ENCODE results near the gene KDM4C. TPM values are rescaled to one million over a fixed set of nuclear protein-coding genes. Genes with fewer than 3 reads are reported as not detected.

Gene KDM4C
- total and polyA plus RNA-seq, 2 of the 13 experiments (the other 11 are each of a cell fraction or from before 2014, with no cell fraction given) = 19.4 to 23.6 TPM

DNA sequence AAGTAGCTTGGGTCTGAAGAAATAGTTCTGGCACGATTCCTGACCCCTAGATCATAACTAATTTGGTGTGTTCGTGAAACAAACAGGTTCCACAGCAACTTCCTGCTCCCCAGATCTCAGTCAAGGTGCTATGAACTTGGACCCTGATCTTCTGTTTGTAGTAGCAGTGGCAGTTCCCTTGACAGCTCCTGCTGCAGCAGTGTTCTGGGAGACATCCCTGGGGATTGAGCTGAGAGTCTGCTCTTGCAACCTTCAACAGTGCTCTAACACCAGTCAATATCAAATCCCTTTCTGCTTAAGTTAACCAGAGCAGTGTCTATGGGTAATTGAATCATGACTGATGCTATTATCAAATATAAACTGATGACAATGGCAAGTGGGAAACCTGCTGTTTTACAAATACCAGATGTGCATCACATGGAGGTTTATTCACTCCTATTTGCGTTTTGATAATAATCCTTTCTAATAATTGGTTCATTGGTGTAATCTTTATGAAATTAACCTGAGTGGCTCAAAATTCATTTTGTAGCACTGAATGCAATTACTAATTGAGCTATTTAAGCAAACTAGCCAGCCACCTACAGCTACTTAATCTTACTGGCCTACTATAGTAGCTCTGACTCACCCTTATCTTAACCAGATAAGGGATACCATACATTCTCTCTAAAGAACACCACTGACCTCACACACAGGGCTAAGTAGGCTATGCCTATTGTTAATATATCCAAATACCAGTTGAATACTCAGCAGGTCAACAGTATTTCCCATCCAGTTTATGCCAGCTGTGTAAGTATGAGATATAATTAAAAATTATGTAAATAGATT, 21.9 kb downstream of the KDM4C start:
- 19% methylated on average over 3 of the region's 3 CpGs for WGBS (ENCODE audit: low lambda C conversion rate)
- peak; percentile 77 for ATAC-seq
- peak; percentile 81 for DNase-seq (ENCODE audit: low spot score)
- Histone ChIP-seq H3K27me3 (ENCODE audit: control insufficient read depth in 1 of 2, insufficient read depth in 2 of 2, low read length in 2 of 2) (no peaks in the 10 kb centered on the region), H3K4me1 (ENCODE audit: insufficient read depth, low read length) (peaks cover 81% of the 10 kb centered on the region), H4K20me1 (ENCODE audit: insufficient read depth, low read length) (no peaks in the 10 kb centered on the region), H3K4me2 (ENCODE audit: low read depth, low read length) (peak overlapping the region; percentile 66), H3K79me2 (ENCODE audit: insufficient read depth, low read length) (peaks cover 87% of the 10 kb centered on the region), H3K9ac (ENCODE audit: insufficient read depth, low read depth, low read length) (peak overlapping the region; percentile 53), H2AFZ (ENCODE audit: low read length) (no peak overlapping the region), H3K4me3 (replicated peaks in 1 of 3; ENCODE audit: insufficient read depth in 1 of 3, low read depth in 2 of 3, low read length in 3 of 3) (peak overlapping the region in 1 of 3 experiments; percentile 9; a peak in 1 of 6 replicates), H3K36me3 (replicated peaks in 1 of 2; ENCODE audit: control insufficient read depth in 1 of 2, insufficient read depth in 2 of 2, low read length in 2 of 2) (no peaks in the 10 kb centered on the region), H3K27ac (ENCODE audit: extremely low read length, insufficient read depth, low read length) (peak overlapping the region; percentile 83), H3K9me3 (ENCODE audit: low read length) (no peaks in the 10 kb centered on the region)
- CTCF ChIA-PET (ENCODE audit: low intra/inter-chr PET ratio, low total read pairs) = no interaction called here
- FAIRE-seq = peak; percentile 94
- BruUV-seq (replicated peaks) = no TSS peak
- in situ Hi-C loops (cut with HindIII; ENCODE audit: extremely low pct_ligation_motif_present, low pct_unique_long_range_greater_than_20kb) = no loop called here
- POLR2A ChIA-PET = interaction anchor here (0.6 to 11.2 kb wide), 6 partner anchors 9 to 189 kb away, joined by 3 to 130 read pairs (median 6); partner anchors contain the start of gene KDM4C
- intact Hi-C loops (cut with micrococcal nuclease; ENCODE audit: unreplicated experiment) = loop anchor here (2.0 kb wide), 1 partner anchor 23 kb away; the partner anchor contains the start of gene KDM4C
- TF ChIP-seq FOXP1 (IDR thresholded peaks at IDR 0.05) = no peak
- TF ChIP-seq FOXP1 (CRISPR knock-in tag; IDR thresholded peaks at IDR 0.05) = peak; percentile 43; the same call in 1 of the 2 replicates
- TF ChIP-seq MXI1 (IDR thresholded peaks at IDR 0.05; ENCODE audit: borderline replicate concordance, low read depth, low read length) = no peak; the same call in 2 of the 3 replicates
- TF ChIP-seq ARID2 (CRISPR knock-in tag; IDR thresholded peaks at IDR 0.05; ENCODE audit: borderline replicate concordance) = 0 out of 2 replicates have a peak, but pooled peaks have one; percentile 27
- TF ChIP-seq SALL1 (CRISPR knock-in tag; IDR thresholded peaks at IDR 0.05) = peak; percentile 89
- peak; percentile 38; the same call in 1 of the 2 replicates for TF ChIP-seq FOSL1 (CRISPR knock-in tag; IDR thresholded peaks at IDR 0.05; ENCODE audit: borderline replicate concordance)
- peak; percentile 78 for TF ChIP-seq GATAD2A (CRISPR knock-in tag; IDR thresholded peaks at IDR 0.05)
- TF ChIP-seq TBX2 (CRISPR knock-in tag; IDR thresholded peaks at IDR 0.05; ENCODE audit: borderline replicate concordance) = peak; percentile 77
- TF ChIP-seq, protein P1, sequence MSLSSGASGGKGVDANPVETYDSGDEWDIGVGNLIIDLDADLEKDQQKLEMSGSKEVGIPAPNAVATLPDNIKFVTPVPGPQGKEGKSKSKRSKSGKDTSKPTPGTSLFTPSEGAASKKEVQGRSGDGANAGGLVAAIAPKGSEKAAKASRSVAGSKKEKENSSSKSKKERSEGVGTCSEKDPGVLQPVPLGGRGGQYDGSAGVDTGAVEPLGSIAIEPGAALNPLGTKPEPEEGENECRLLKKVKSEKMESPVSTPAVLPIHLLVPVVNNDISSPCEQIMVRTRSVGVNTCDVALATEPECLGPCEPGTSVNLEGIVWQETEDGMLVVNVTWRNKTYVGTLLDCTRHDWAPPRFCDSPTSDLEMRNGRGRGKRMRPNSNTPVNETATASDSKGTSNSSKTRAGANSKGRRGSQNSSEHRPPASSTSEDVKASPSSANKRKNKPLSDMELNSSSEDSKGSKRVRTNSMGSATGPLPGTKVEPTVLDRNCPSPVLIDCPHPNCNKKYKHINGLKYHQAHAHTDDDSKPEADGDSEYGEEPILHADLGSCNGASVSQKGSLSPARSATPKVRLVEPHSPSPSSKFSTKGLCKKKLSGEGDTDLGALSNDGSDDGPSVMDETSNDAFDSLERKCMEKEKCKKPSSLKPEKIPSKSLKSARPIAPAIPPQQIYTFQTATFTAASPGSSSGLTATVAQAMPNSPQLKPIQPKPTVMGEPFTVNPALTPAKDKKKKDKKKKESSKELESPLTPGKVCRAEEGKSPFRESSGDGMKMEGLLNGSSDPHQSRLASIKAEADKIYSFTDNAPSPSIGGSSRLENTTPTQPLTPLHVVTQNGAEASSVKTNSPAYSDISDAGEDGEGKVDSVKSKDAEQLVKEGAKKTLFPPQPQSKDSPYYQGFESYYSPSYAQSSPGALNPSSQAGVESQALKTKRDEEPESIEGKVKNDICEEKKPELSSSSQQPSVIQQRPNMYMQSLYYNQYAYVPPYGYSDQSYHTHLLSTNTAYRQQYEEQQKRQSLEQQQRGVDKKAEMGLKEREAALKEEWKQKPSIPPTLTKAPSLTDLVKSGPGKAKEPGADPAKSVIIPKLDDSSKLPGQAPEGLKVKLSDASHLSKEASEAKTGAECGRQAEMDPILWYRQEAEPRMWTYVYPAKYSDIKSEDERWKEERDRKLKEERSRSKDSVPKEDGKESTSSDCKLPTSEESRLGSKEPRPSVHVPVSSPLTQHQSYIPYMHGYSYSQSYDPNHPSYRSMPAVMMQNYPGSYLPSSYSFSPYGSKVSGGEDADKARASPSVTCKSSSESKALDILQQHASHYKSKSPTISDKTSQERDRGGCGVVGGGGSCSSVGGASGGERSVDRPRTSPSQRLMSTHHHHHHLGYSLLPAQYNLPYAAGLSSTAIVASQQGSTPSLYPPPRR (CRISPR knock-in tag; IDR thresholded peaks at IDR 0.05; ENCODE audit: borderline replicate concordance) = peak; percentile 56; the same call in 1 of the 2 replicates
- peak; percentile 61 for TF ChIP-seq MED1 (CRISPR knock-in tag; IDR thresholded peaks at IDR 0.05)
- TF ChIP-seq RXRA (CRISPR knock-in tag; IDR thresholded peaks at IDR 0.05) = peak; percentile 17; the same call in 1 of the 2 replicates
- TF ChIP-seq PATZ1 (CRISPR knock-in tag; IDR thresholded peaks at IDR 0.05) = 0 out of 2 replicates have a peak, but pooled peaks have one; percentile 18
- TF ChIP-seq ZMYM4 (CRISPR knock-in tag; IDR thresholded peaks at IDR 0.05) = peak; percentile 58
- TF ChIP-seq, protein P2, sequence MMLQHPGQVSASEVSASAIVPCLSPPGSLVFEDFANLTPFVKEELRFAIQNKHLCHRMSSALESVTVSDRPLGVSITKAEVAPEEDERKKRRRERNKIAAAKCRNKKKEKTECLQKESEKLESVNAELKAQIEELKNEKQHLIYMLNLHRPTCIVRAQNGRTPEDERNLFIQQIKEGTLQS (CRISPR knock-in tag; IDR thresholded peaks at IDR 0.05) = peak; percentile 33; the same call in 1 of the 2 replicates
- peak; percentile 87; the same call in 1 of the 2 replicates for TF ChIP-seq ZNF292 (CRISPR knock-in tag; IDR thresholded peaks at IDR 0.05; ENCODE audit: borderline replicate concordance, low read depth)
- 0 out of 2 replicates have a peak, but pooled peaks have one; percentile 22 for TF ChIP-seq ZNF230 (CRISPR knock-in tag; IDR thresholded peaks at IDR 0.05)
- 0 out of 2 replicates have a peak, but pooled peaks have one; percentile 37 for TF ChIP-seq POGZ (CRISPR knock-in tag; IDR thresholded peaks at IDR 0.05)
